Endothelial cell of umbilical vein (primary cell): ENCODE data around the gene NOX1. TPM values are rescaled to one million over a fixed set of nuclear protein-coding genes. Genes with fewer than 3 reads are reported as not detected.
A peak's percentile ranks its signal among the peaks of the same experiment; 100 is the strongest.

Source experiments
- BruUV-seq: library from RNA; stranded (reverse); fragments of 400-500 nt; replicated peaks from 2 replicates; lab custom pipeline; 2021; lab: Mats Ljungman, UMichigan
- CTCF ChIA-PET: fragments of 300-600, 350-600 bp; sonication (Branson Sonifier 250); formaldehyde crosslinking; loops from one replicate; lab custom pipeline; 2021; ENCODE audit warnings: antibody characterized with exemption, inconsistent platforms; lab: Charles Lee
- POLR2A ChIA-PET: fragments of 300-600, 350-600 bp; sonication (Branson Sonifier 250); formaldehyde crosslinking; loops from one replicate; lab custom pipeline; 2021; ENCODE audit warnings: antibody characterized with exemption, inconsistent platforms; lab: Charles Lee
- DNase-seq: peaks from one replicate; pipeline ENCODE4 v3.0.0-alpha.2; 2011; ENCODE audit warnings: low read depth, low spot score
- FAIRE-seq: peaks from 2 replicates; lab custom pipeline; 2011; peaks lifted over from hg19 to GRCh38; lab: Jason Lieb, UNC
- H2AFZ ChIP-seq: 2 replicates; pipeline ENCODE4 v1.6.0; 2012; ENCODE audit warnings: low read depth, low read length, control low read depth, inconsistent platforms
- H3K27ac ChIP-seq: 2 replicates; pipeline ENCODE4 v1.5.1; 2011; ENCODE audit warnings: low read depth, mild to moderate bottlenecking, control low read depth, low read length, moderate library complexity; ENCODE audit not compliant: insufficient read depth
- H3K27me3 ChIP-seq, 2 experiments: 2 replicates each; pipeline versions ENCODE4 v1.6.0 to v1.6.1; 2011; ENCODE audit warnings: low read length in 2 of 2, mixed read lengths in 1 of 2; ENCODE audit not compliant: control insufficient read depth in 2 of 2, insufficient read depth in 2 of 2
- H3K36me3 ChIP-seq, 2 experiments: 2 replicates in 1 of 2; 3 replicates in 1 of 2; pipeline ENCODE4 v1.5.1; 2011; ENCODE audit warnings: low read length in 2 of 2, mild to moderate bottlenecking in 1 of 2, moderate library complexity in 1 of 2; ENCODE audit not compliant: control insufficient read depth in 2 of 2, insufficient read depth in 2 of 2; ENCODE audit errors: extremely low read depth in 1 of 2
- H3K4me1 ChIP-seq: 3 replicates; pipeline ENCODE4 v1.5.1; 2011; ENCODE audit warnings: mild to moderate bottlenecking, low read length; ENCODE audit not compliant: control insufficient read depth, insufficient read depth; ENCODE audit errors: extremely low read depth
- H3K4me2 ChIP-seq: 2 replicates; pipeline ENCODE4 v1.6.1; 2011; ENCODE audit warnings: low read length, control low read depth, mixed read lengths; ENCODE audit not compliant: insufficient read depth
- H3K4me3 ChIP-seq, 3 experiments: fragments of 200-600 bp in 1 of 3; sonication (generic), shearing (Covaris generic) in 1 of 3; replicated peaks in 1 of 3; 2 replicates each; pipeline ENCODE4 v1.5.1; 2011 to 2016; ENCODE audit warnings: control low read depth in 3 of 3, low read length in 3 of 3, mild to moderate bottlenecking in 2 of 3, inconsistent platforms in 1 of 3, low read depth in 1 of 3, moderate library complexity in 1 of 3; ENCODE audit not compliant: insufficient read depth in 1 of 3
- H3K79me2 ChIP-seq: 2 replicates; pipeline ENCODE4 v1.6.0; 2012; ENCODE audit warnings: low read length, inconsistent platforms; ENCODE audit not compliant: control insufficient read depth, insufficient read depth
- H3K9ac ChIP-seq: replicated peaks from 2 replicates; pipeline ENCODE3; 2011; ENCODE audit warnings: low read length, control low read depth; ENCODE audit not compliant: insufficient read depth; ENCODE audit errors: extremely low read depth
- H3K9me1 ChIP-seq: replicated peaks from 3 replicates; pipeline ENCODE4 v1.6.0; 2011; ENCODE audit warnings: mild to moderate bottlenecking, low read length; ENCODE audit not compliant: control insufficient read depth, insufficient read depth; ENCODE audit errors: extremely low read depth
- H3K9me3 ChIP-seq: replicated peaks from 2 replicates; pipeline ENCODE4 v1.5.1; 2012; ENCODE audit warnings: low read length, inconsistent platforms; ENCODE audit not compliant: control insufficient read depth, insufficient read depth
- H4K20me1 ChIP-seq: replicated peaks from 2 replicates; pipeline ENCODE3; 2011; ENCODE audit warnings: mild to moderate bottlenecking, low read length; ENCODE audit not compliant: control insufficient read depth, insufficient read depth; ENCODE audit errors: extremely low read depth
- FOS ChIP-seq: IDR thresholded peaks from 2 replicates; pipeline ENCODE4 v1.6.1; 2011; ENCODE audit warnings: mild to moderate bottlenecking, low read length, moderate library complexity, borderline replicate concordance; ENCODE audit not compliant: insufficient read depth
- GATA2 ChIP-seq: IDR thresholded peaks from 2 replicates; pipeline ENCODE4 v1.7.0; 2011; ENCODE audit warnings: low read depth, mild to moderate bottlenecking, moderate library complexity, mixed read lengths, low read length; ENCODE audit not compliant: insufficient read length, insufficient read depth
- JUN ChIP-seq: IDR thresholded peaks from 2 replicates; pipeline ENCODE4 v1.6.1; 2011; ENCODE audit warnings: borderline replicate concordance, low read depth; ENCODE audit not compliant: insufficient read length, insufficient read depth
- MAX ChIP-seq: IDR thresholded peaks from 2 replicates; pipeline ENCODE4 v1.6.1; 2011; ENCODE audit not compliant: insufficient read depth, insufficient read length
- MYC ChIP-seq: IDR thresholded peaks from one replicate; pipeline ENCODE4 v1.6.1; 2011; ENCODE audit warnings: mild to moderate bottlenecking, low read depth, low read length
- POLR2A ChIP-seq: IDR thresholded peaks from 2 replicates; pipeline ENCODE4 v1.6.1; 2012; ENCODE audit warnings: low read depth, mild to moderate bottlenecking, control low read depth, low read length
- POLR2AphosphoS5 ChIP-seq: IDR thresholded peaks from 2 replicates; pipeline ENCODE4 v1.6.1; 2012; ENCODE audit warnings: low read depth, mild to moderate bottlenecking, control low read depth, low read length, moderate library complexity; ENCODE audit not compliant: insufficient read depth
- dilution Hi-C: fragments of 300-500 bp; cut with MboI; formaldehyde crosslinking; loops from one replicate; pipeline ENCODE4 v1.15.0; 2019; ENCODE audit warnings: low sequenced_read_pairs; ENCODE audit not compliant: extremely low pct_ligation_motif_present
- intact Hi-C: fragments of 100-400 bp; cut with micrococcal nuclease; formaldehyde crosslinking; loops from one replicate; pipeline ENCODE4 v1.10.0; 2022
- polyA plus RNA-seq, 4 experiments: library from polyadenylated mRNA; depleted of rRNA in 3 of 4; stranded (reverse) in 3 of 4; unstranded in 1 of 4; fragments of >200 nt; gene quantifications; 2 replicates each; pipeline versions ENCODE4 v1.2.1 to v1.2.3, GENCODE V29; 2011 to 2012; ENCODE audit warnings: missing spikeins in 1 of 4
- total RNA-seq: library from RNA; stranded (reverse); gene quantifications from 2 replicates; pipeline ENCODE4 v1.2.3, GENCODE V29; 2021

NOX1 gene
- total and polyA plus RNA-seq, 2 donors (not counting 3 experiments of a cell fraction or from before 2014, with no cell fraction given) = not detected

- Histone ChIP-seq H3K9me1 (no peaks in the 10 kb centered on the region), H3K79me2 (no peaks in the 10 kb centered on the region), H3K9ac (no peak overlapping the region), H3K27me3 (no peaks in the 10 kb centered on the region), H3K36me3 (no peaks in the 10 kb centered on the region), H2AFZ (peak overlapping the region; percentile 84), H3K4me1 (peaks cover 14% of the 10 kb centered on the region), H3K27ac (peak overlapping the region; percentile 72), H3K4me3 (no peak overlapping the region), H3K4me2 (no peak overlapping the region), H3K9me3 (no peaks in the 10 kb centered on the region), H4K20me1 (no peaks in the 10 kb centered on the region)
- intact Hi-C loops = no loop called here
- dilution Hi-C loops = no loop called here
- FAIRE-seq = peak; percentile 91
- BruUV-seq = no TSS peak
- ChIA-PET POLR2A (no interaction called here), CTCF (interaction anchor here (0.6 kb wide), 1 partner anchor 39 kb away, joined by 3 read pairs; no protein-coding TSS in a partner anchor)
- TF ChIP-seq MYC = no peak
- no peak for TF ChIP-seq GATA2
- no peak for TF ChIP-seq POLR2A
- no peak for TF ChIP-seq JUN
- TF ChIP-seq FOS = peak; percentile 65
- no peak for TF ChIP-seq POLR2AphosphoS5
- TF ChIP-seq MAX = no peak
- DNase-seq = peak; percentile 69
Observed at GRCh38 chrX:100864657-100865391, 9.3 kb downstream of the NOX1 start.
